Measurements from ENCODE around the gene MACROH2A1.

Gene MACROH2A1

DNA sequence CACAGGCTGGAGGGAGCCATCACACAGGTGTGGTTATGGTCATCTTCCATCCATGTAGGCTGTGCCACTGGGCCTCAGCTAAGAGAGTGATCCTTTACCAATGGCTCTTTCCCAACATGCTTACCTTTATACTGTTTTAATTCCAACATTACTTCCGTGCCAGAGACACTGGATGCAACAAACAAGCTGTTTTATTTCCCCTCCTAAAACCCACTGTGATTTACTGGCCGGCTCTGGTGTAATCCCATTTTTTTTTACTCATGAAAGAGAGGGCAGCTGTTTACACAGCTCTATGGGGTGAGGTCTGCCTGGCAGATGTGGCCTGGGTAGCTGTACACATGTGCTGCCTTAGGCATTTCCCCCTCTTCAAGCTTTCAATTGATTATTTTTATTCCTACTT lies 58.5 kb downstream of the MACROH2A1 start:
- H3K27ac ChIP-seq: no peak overlapping the region
- TF ChIP-seq, protein P1, sequence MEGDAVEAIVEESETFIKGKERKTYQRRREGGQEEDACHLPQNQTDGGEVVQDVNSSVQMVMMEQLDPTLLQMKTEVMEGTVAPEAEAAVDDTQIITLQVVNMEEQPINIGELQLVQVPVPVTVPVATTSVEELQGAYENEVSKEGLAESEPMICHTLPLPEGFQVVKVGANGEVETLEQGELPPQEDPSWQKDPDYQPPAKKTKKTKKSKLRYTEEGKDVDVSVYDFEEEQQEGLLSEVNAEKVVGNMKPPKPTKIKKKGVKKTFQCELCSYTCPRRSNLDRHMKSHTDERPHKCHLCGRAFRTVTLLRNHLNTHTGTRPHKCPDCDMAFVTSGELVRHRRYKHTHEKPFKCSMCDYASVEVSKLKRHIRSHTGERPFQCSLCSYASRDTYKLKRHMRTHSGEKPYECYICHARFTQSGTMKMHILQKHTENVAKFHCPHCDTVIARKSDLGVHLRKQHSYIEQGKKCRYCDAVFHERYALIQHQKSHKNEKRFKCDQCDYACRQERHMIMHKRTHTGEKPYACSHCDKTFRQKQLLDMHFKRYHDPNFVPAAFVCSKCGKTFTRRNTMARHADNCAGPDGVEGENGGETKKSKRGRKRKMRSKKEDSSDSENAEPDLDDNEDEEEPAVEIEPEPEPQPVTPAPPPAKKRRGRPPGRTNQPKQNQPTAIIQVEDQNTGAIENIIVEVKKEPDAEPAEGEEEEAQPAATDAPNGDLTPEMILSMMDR (conservative IDR thresholded peaks at IDR 0.05): no peak

DNA sequence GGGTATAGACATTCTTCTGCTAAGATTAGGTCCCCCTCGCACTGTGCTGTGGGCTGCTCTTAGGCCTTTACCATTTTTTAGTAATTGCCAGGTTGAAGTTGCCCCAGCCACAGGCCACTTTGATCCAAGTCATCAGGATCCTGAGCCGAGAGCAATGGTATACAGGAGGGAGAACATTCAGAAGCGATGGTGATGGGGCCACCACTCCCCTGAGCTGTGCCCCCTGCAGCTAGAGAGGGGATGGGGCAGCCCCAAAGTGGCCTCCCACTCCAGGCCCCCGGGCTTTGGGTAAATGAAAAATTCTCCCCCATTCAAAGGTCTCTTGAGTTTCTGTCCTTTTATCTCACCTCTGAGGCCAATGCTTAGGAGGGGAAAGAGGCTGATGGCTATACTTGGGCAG lies 59.4 kb downstream of the MACROH2A1 start:
- TF ChIP-seq, protein P1 (conservative IDR thresholded peaks at IDR 0.05): no peak
- H3K27ac ChIP-seq: no peak overlapping the region

DNA sequence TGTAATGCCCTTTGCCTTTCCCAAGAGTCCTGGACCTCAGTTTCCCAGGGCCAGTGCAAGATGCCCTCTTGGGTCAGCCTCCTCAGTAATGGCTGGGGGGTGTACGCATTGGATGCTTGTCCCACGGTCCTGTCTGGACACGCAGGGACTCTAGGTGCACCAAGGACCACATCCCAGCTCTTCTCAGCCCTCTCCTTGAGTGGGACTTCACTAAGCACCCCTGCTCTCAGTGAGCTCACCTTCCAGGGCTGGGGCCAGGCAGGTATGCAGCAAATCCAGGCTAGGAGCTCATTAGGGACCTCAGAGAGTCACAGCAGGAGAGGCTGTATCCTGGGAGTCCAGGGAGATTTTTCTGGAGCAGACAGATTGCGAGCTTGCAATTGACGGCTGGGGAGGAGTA lies 59.8 kb downstream of the MACROH2A1 start:
- TF ChIP-seq, protein P1 (conservative IDR thresholded peaks at IDR 0.05): no peak
- no peak overlapping the region for H3K27ac ChIP-seq

DNA sequence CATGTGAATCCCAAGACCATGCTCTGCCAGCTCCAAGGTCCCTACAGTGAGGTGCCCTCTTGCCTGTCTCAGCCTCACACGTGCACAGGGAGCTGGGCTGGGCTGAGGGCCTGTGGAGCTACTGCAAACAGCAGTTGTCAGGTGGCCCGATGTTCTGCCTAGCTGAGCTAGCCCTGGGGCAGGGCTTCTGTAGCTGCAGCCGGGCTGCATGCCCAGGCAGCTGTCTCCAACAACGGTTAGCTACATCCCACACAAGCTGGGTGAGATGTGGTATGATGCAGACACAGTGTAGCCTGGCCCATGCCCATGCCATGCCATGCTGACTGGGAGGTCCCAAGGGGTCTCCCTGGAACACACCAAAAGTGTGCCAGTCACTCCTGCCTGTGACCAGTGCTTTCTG lies 62.0 kb downstream of the MACROH2A1 start:
- TF ChIP-seq, protein P1 (conservative IDR thresholded peaks at IDR 0.05): no peak

DNA sequence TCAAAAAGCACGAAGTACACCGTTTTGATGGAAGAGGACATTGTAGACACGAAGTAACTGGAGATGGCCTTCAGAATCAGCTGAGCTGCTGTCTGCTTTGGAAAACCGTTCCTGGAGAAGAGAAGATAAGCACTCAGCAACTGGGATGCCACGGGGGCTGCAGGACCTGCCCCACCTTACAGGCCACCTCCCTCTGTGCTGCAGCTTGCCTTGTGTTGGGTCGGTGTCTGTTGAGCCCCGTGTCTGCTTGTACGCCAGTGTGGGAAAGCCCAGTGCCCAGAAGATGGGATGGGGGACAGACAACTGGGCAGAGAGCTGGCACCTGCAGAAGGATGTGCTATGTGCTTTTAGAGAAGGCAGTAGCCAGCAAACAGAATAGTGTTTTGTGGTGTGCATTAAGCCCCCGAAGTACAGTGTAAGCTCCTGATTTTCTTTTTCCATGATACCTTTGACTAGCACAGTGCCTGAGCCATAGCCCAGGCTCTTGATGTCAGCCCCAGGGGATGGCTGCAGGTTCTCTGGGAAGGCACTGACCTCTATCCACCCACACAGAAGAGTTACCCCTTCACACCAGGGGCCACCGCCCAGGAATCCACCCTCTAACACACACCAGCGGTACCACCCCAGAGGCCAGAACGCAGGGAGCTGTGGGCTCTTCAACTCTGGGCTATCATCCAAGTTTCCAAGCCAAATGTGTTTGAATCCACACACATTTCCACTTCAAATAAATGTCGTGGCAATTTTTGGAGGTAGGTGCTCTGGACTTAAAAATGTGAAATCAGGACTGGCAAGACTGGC lies 63.8 kb downstream of the MACROH2A1 start:
- H3K27ac ChIP-seq: no peak overlapping the region
- TF ChIP-seq, protein P1 (conservative IDR thresholded peaks at IDR 0.05): no peak

More for the DNA sequence above, 62.0 kb downstream of the MACROH2A1 start:
- no peak overlapping the region for H3K27ac ChIP-seq

DNA sequence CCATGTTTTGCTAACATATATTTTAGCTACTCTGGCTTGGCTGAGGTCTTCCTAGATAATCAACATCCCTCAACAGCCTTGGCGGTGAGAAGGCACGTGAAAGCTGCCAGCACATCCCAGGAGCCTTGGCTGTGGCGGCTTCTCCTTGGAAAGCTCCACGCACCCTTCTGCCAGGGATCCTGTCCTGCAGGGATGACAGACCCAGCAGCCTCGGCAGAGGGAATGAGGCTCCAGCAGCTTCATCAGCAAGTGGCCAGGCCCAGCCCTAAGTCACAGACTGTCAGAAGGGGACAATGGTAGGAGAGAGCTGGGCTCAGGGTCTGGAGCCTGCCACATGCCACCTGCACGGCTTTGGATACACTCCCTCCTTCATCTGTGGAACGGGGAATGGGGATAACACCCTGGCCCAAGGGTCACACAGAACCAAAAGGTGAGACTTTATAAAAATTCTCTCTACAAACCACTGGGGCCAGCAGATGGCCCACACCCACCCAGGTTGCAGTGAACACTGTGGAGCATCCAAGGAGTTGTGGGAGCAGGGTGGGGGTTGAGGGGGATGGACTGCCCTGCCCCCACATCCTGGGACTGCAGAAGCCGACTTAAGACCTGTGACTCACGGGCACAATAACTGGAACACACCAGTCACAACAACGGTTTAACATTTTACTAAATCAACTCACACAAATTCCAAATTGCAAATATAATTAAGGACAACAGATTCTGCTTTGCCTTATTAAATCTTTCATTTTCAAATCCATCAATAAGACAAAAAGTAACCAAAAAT lies 65.1 kb downstream of the MACROH2A1 start:
- no peak overlapping the region for H3K27ac ChIP-seq
- TF ChIP-seq, protein P1 (conservative IDR thresholded peaks at IDR 0.05): no peak

DNA sequence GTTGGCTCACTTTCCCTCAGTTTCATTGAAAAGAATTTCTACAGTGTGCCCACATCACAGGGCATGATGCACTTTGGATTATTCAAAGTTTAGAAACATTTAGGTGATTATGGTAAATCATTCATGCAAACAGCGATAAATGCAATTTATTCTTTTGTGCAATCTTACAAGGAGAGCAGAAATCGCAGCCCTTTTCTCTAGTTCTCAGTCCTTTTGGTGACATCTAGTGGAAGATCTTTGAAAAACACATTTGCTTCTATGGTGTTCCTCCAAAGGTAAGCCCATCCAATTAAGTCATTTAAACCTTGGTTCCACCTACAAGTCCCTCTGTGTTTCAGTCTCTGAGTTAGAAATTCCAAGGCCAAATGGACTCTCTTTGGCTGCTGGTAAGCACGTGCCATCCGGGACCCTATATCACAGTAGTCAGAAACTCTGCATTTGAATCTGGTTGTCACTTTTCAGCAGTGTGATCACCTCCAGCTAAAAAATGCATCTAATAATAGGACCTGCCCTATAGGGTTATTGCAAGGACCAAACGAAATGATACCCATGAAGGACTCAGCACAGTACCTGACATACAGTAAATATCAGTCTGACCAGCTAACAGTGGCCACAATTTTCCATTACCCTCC lies 66.4 kb downstream of the MACROH2A1 start:
- no peak overlapping the region for H3K27ac ChIP-seq
- TF ChIP-seq, protein P1 (conservative IDR thresholded peaks at IDR 0.05): peak; percentile 72
